Measurements from ENCODE around the gene DACT2.
"Not testable (repeated sequence)": the region's sequence is repeated elsewhere in the genome, so short reads cannot be mapped to it uniquely, and the experiment has no call there.

DACT2 gene, protein sequence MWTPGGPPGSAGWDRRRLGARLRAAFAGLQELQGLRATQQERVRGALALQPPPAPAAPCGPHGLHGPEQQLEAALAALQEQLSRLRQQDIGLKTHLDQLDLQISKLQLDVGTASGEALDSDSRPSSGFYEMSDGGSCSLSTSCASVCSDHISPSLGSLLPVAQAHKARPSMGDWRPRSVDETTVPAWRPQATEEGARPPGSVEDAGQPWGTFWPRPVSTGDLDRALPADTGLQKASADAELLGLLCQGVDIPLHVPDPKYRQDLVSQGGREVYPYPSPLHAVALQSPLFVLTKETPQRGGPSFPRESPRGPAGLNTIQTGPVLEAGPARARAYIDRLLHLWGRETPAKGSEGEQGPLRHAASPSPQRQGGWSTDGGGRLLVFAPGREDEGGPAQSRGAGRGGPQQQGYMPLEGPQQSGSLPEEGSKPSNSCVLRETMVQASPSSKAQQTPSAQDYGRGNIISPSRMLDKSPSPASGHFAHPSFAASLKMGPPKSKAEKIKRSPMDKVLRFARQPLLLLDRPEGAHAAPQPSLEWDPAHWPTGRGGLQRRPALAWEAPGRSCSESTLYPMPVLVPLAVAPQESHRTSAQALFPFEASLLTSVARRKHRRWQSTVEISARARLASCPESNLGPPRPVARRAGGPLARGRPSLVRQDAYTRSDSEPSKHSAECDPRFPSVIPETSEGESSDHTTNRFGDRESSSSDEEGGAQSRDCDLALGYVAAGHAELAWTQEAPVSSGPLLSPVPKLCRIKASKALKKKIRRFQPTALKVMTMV

DNA sequence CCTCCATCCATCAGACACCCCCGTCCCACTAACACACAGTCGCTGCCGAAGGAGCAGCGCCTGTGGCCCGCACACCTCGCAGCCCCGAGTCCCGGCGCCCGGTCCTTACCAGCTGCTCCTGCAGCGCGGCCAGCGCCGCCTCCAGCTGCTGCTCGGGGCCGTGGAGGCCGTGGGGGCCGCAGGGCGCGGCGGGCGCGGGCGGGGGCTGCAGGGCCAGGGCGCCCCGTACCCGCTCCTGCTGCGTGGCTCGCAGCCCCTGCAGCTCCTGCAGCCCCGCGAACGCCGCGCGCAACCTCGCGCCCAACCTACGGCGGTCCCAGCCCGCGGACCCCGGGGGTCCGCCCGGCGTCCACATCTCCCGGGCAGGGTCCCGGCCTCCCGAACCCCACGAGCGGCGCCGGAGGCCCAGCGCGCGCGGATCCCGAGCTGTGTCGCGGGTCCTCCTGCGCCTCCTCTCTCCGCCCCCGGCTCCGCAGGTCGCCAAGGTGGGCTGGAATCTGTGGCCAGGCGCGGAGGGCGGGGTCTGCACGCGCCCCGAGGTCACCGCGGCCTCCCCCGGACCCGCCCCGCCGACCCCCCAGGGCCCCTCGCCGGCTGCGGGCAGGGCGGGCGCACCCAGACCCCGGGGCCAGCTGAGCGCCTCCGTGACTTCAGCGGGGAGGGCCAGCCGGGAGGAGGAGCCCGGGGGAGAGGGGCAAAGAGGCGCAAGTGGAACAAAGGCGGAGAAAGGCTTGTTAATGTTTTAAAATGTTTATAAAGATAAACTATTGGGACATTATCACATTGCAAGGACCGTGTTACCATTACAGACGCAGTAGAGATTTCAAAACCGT, at the start of gene DACT2:
DACT2 (minus strand) TSS at position 499 of the 833 bp plus-strand sequence; CDS start at position 355, 144 bp downstream.
- no peak for DNase-seq (ENCODE audit: low read depth, low spot score)

DNA sequence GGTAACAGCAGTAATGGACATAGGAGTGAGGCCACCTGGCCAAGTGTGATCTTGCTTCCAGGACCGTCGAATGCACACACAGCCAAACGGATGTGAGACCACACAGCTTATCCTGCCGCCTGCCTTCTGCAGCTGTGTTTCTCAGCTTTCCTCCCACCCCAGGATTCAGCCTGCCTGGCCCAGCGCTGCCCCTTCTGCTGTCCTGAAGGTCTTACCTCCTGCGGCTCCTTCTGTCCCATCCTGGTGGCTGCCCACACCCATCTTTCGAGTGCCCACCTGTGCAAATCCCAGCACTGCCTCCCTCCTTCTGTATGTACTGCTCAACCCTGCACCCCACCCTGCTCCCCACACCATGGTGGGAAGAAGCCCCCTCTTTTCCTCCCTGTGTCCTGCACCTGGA, 49.4 kb upstream of the DACT2 start:
- DNase-seq (ENCODE audit: low read depth, low spot score): no peak

GRCh38 chr6:168368066-168368820, 48.7 kb upstream of the DACT2 start:
- no peak for DNase-seq (ENCODE audit: low read depth, low spot score)

GRCh38 chr6:168367285-168367751, 47.7 kb upstream of the DACT2 start:
- DNase-seq (ENCODE audit: low read depth, low spot score): no peak

DNA sequence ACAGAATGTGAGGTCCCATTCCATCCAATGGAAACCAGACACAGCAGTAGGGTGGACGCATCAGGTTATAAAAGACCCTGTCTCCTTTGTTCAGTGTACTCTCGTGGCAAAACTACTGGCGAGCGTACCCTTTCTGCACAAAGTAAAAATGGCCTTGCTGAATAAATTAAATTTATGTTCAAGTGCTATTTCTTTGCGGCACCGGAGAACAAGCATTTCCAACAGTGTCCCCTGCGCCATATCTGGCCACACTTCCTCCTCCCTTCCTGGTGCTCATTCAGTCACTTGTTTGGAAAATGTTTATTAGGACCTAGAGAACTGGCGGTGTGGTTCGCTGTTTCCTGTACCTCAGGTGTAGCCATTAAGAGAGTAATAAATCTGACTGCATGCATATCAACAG, 46.9 kb upstream of the DACT2 start:
- no peak for DNase-seq (ENCODE audit: low read depth, low spot score)

GRCh38 chr6:168365422-168366165, 46.0 kb upstream of the DACT2 start:
- no peak for DNase-seq (ENCODE audit: low read depth, low spot score)

DNA sequence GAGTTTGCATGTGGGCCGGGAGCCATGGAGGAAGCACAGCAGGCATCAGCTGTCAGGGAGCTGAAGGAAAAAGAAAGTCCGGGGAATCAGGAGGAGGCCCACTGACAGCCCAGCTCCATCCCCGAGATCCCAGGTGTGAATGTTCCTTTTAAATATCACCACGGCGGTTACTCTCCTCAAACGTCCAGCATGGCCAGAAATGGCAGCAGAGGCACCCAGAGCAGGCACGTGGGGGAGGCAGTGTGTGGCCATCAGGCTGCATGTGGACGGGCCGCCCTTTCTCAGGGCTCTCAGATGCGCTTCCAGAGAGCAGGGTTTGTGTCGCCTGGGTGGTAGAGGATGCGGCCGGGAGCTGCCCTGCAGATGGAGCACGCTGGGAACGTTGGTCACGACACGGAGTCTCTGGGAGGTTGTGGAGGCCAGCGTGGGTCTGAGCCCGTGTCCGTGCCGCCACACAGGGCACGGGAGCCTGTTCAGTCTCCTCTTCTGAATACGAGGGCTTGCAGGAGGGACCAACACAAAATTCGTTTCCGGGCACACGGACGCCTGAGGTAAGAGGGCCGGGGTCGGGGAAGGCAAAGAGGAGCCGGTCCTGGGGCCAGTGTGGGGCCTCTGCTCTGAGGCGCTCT, 45.3 kb upstream of the DACT2 start:
- DNase-seq (ENCODE audit: low read depth, low spot score): no peak

GRCh38 chr6:168363811-168364792, 44.5 kb upstream of the DACT2 start:
- no peak for DNase-seq (ENCODE audit: low read depth, low spot score)

DNA sequence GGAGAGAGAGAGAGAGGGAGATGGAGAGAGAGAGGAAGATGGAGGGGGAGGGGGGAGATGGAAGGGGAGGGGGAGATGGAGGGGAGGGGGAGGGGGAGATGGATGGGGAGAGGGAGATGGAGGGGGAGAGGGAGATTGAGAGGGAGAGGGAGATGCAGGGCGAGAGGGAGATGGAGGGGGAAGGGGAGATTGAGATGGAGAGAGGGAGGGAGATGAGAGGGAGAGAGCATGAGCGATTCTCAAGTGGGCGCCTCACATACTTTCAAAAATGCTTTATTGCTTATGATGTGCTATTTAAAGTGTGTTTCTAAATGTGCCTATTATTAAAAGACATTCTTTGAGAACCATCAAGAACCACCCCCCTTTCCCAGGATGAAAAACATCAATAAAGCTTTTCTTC, 43.7 kb upstream of the DACT2 start:
- no peak for DNase-seq (ENCODE audit: low read depth, low spot score)

- no peak for DNase-seq (ENCODE audit: low read depth, low spot score)
These were observed 42.9 kb upstream of the DACT2 start for GRCh38 chr6:168362276-168362990.

DNA sequence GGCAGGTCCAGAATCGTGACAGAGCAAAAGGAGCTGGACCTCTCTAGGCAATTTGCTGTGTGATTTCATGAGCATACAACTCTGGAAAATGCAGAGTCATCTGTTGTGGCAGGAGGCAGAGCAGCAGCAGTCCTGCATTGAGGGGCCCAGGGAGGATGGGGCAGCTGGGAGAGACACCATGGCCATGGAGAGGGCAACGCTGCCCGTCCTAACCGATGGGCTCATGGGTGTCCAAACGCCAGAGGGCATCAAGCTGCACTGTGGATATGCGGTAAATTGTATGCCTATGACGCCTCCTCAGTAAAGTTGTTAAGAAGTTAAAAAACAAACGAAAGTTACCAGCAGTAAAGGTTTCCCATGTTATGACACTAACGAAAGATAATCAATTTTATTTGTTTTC, 42.2 kb upstream of the DACT2 start:
- no peak for DNase-seq (ENCODE audit: low read depth, low spot score)

GRCh38 chr6:168359794-168360193, 40.2 kb upstream of the DACT2 start:
- no peak for DNase-seq (ENCODE audit: low read depth, low spot score)

DNA sequence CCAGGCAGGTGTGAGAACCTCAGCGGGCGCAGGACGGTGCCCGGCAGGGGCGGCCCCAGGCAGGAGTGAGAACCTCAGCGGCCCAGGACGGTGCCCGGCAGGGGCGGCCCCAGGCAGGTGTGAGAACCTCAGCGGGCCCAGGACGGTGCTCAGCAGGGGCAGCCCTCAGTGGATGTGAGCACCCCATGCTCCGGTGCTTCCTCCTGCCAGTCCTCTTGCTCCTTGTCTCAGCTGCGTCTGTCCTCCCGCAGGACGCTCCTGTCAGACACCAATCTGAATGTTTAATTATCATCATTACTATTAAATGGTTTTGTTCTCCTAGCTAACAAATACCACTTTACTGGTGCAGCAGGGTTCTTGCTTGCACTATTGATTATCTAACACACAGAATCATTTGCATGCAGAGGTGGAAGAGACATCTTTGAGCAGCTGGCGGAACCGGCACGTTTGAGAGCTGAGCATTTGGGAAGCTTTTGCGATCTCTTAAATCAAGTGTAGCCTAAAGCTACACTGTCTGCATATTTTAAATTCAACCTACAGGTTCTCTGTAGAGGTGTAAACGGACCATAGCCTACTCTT, 39.4 kb upstream of the DACT2 start:
- no peak for DNase-seq (ENCODE audit: low read depth, low spot score)

DNA sequence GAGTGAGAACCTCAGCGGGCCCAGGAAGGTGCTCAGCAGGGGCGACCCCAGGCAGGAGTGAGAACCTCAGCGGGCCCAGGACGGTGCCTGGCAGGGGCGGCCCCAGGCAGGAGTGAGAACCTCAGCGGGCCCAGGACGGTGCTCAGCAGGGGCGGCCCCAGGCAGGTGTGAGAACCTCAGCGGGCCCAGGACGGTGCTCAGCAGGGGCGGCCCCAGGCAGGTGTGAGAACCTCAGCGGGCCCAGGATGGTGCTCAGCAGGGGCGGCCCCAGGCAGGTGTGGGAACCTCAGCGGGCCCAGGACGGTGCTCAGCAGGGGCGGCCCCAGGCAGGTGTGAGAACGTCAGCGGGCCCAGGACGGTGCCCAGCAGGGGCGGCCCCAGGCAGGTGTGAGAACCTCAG, 37.3 kb upstream of the DACT2 start:
- not testable (repeated sequence) for DNase-seq (ENCODE audit: low read depth, low spot score)

GRCh38 chr6:168355716-168356522, 36.3 kb upstream of the DACT2 start:
- DNase-seq (ENCODE audit: low read depth, low spot score): no peak

GRCh38 chr6:168354338-168354737, 34.8 kb upstream of the DACT2 start:
- no peak for DNase-seq (ENCODE audit: low read depth, low spot score)

- no peak for DNase-seq (ENCODE audit: low read depth, low spot score)
These were observed 33.5 kb upstream of the DACT2 start for GRCh38 chr6:168353041-168353440.

Data from activated CD4-positive, CD25-positive, alpha-beta regulatory T cell treated with anti-CD3 and anti-CD28 coated beads, Interleukin-2, amount 50 U/mL, for 16 hours (primary cell).